ENCODE data around the gene FILIP1L. TPM values are rescaled to one million over a fixed set of nuclear protein-coding genes. Genes with fewer than 3 reads are reported as not detected.
A peak's percentile ranks its signal among the peaks of the same experiment; 100 is the strongest.

FILIP1L gene
- total RNA-seq, 1 experiment from 2014 or later: 0.17 TPM

GRCh38 chr3:99901200-99901926, 212.9 kb downstream of the FILIP1L start:
- Histone ChIP-seq H3K9me2 (ENCODE audit: insufficient read depth) (no peaks in the 10 kb centered on the region), H2AFZ (ENCODE audit: low read depth, low read length, poor library complexity, severe bottlenecking) (no peak overlapping the region), H3K9me3 (ENCODE audit: control insufficient read depth in 1 of 2, insufficient read depth in 1 of 2, low read depth in 1 of 2, low read length in 2 of 2) (no peaks in the 10 kb centered on the region), H3K27me3 (ENCODE audit: insufficient read depth, low read length) (no peaks in the 10 kb centered on the region), H3K9ac (ENCODE audit: low read length) (peak overlapping the region; percentile 20), H3K4me1 (ENCODE audit: control insufficient read depth in 1 of 2, insufficient read depth in 2 of 2, low read length in 2 of 2) (peaks cover 21 to 27% of the 10 kb centered on the region in 2 experiments), H3K27ac (ENCODE audit: low read depth, low read length) (peak overlapping the region; percentile 38; the same call in 1 of the 2 replicates), H3K36me3 (ENCODE audit: control insufficient read depth in 1 of 2, insufficient read depth in 2 of 2, low read length in 2 of 2) (no peaks in the 10 kb centered on the region), H3K4me2 (ENCODE audit: low read length) (peak overlapping the region; percentile 76), H4K20me1 (ENCODE audit: insufficient read depth) (no peaks in the 10 kb centered on the region), H3K4me3 (replicated peaks in 1 of 2; ENCODE audit: low read depth in 1 of 2, low read length in 2 of 2) (peak overlapping the region in 1 of 2 experiments; percentile 30; a peak in 2 of 4 replicates), H3K79me2 (ENCODE audit: insufficient read depth, low read length) (peaks cover 19% of the 10 kb centered on the region; the same call in 1 of the 2 replicates)
- intact Hi-C loops (cut with micrococcal nuclease): no loop called here
- ChIA-PET RAD21 (ENCODE audit: low non-redundant PET in 1 of 2, low total read pairs in 2 of 2, uncharacterized antibody in 2 of 2, unreplicated experiment in 2 of 2) (no interaction called here), POLR2A (interaction anchor here (1.0 to 1.4 kb wide), 2 partner anchors 13 to 19 kb away, joined by 3 read pairs; no protein-coding TSS in a partner anchor), CTCF (interaction anchor here (1.3 kb wide), 1 partner anchor 58 kb away, joined by 3 read pairs; no protein-coding TSS in a partner anchor)
- DNase-seq (ENCODE audit: low read depth, low spot score): peak; percentile 77
- BruUV-seq (replicated peaks): no TSS peak
- TF ChIP-seq JUND (IDR thresholded peaks at IDR 0.05) (peak; percentile 88), SP1 (IDR thresholded peaks at IDR 0.05; ENCODE audit: low read depth) (peak; percentile 72), CBX3 (IDR thresholded peaks at IDR 0.05; ENCODE audit: low read depth) (peak; percentile 65), POLR2AphosphoS5 (IDR thresholded peaks at IDR 0.05; ENCODE audit: low read depth, low read length) (no peak), CEBPB (IDR thresholded peaks at IDR 0.05; ENCODE audit: low read depth) (peak; percentile 83), RAD21 (IDR thresholded peaks at IDR 0.05; ENCODE audit: low read depth) (no peak), EGR1 (IDR thresholded peaks at IDR 0.05; ENCODE audit: low read depth) (0 out of 2 replicates have a peak, but pooled peaks have one; percentile 8), SRF (IDR thresholded peaks at IDR 0.05; ENCODE audit: low read depth) (0 out of 2 replicates have a peak, but pooled peaks have one; percentile 34), TCF7L2 (IDR thresholded peaks at IDR 0.05; ENCODE audit: borderline replicate concordance, extremely low read depth, insufficient read depth, insufficient read length) (peak; percentile 20), ATF3 (IDR thresholded peaks at IDR 0.05) (no peak), SIN3A (IDR thresholded peaks at IDR 0.05; ENCODE audit: low read depth) (peak; percentile 57; the same call in 1 of the 2 replicates), FOSL1 (IDR thresholded peaks at IDR 0.05; ENCODE audit: low read depth) (peak; percentile 94)
- peak; percentile 82 for ATAC-seq

All from HCT116 (cell line).